Stimulated activated CD8-positive, alpha-beta memory T cell treated with anti-CD3 and anti-CD28 coated beads, Interleukin-7, amount 100 ng/mL, for 4 hours (primary cell): ENCODE results near the gene LIN28B.

ENCODE experiments used
- DNase-seq, 2 donors: peaks; one replicate each; pipeline ENCODE4 v3.0.0-alpha.2; 2020; ENCODE audit warnings: low read depth in 2 of 2

LIN28B gene

GRCh38 chr6:105109955-105110895, 153.3 kb downstream of the LIN28B start:
- DNase-seq = no peak

- DNase-seq = no peak
These were observed 154.2 kb downstream of the LIN28B start for GRCh38 chr6:105111105-105111504.

- no peak for DNase-seq
These were observed 155.0 kb downstream of the LIN28B start for GRCh38 chr6:105111871-105112270.

- DNase-seq = no peak
These were observed 155.7 kb downstream of the LIN28B start for GRCh38 chr6:105112577-105112976.

GRCh38 chr6:105113422-105113821, 156.5 kb downstream of the LIN28B start:
- no peak for DNase-seq

- DNase-seq = no peak
These were observed 159.2 kb downstream of the LIN28B start for GRCh38 chr6:105116150-105116549.

GRCh38 chr6:105120570-105120969, 163.7 kb downstream of the LIN28B start:
- DNase-seq = no peak

- DNase-seq = no peak
These were observed 165.1 kb downstream of the LIN28B start for GRCh38 chr6:105121981-105122380.

- no peak for DNase-seq
These were observed 165.8 kb downstream of the LIN28B start for GRCh38 chr6:105122717-105123116.
